ENCODE results near the gene ALK. TPM values are rescaled to one million over a fixed set of nuclear protein-coding genes. Genes with fewer than 3 reads are reported as not detected.

ALK gene
- total RNA-seq, 1 experiment from 2014 or later, result 0.07 TPM

- no peaks in the 10 kb centered on the region for H3K27me3 Mint-ChIP-seq (ENCODE audit: insufficient read depth, unreplicated experiment)
- no peak overlapping the region for H3K4me3 Mint-ChIP-seq (ENCODE audit: unreplicated experiment)
- ChIA-PET CTCF (interaction anchor here (0.7 kb wide), 1 partner anchor 205 kb away, joined by 3 read pairs; no protein-coding TSS in a partner anchor), POLR2A (no interaction called here)
- BruUV-seq (replicated peaks), result no TSS peak
- H3K27ac Mint-ChIP-seq (ENCODE audit: low read depth, unreplicated experiment), result no peak overlapping the region
- TF ChIP-seq CTCF (IDR thresholded peaks at IDR 0.05; ENCODE audit: unreplicated experiment), result no peak
- intact Hi-C loops (cut with micrococcal nuclease), result no loop called here
- no peak for DNase-seq (ENCODE audit: unreplicated experiment)
- H3K4me1 Mint-ChIP-seq (ENCODE audit: insufficient read depth, unreplicated experiment), result no peaks in the 10 kb centered on the region
- peaks cover 2% of the 10 kb centered on the region for H3K36me3 Mint-ChIP-seq (ENCODE audit: insufficient read depth, unreplicated experiment)
- H3K9me3 Mint-ChIP-seq (ENCODE audit: unreplicated experiment), result no peaks in the 10 kb centered on the region
Measured at GRCh38 chr2:29216609-29216909, 704.8 kb downstream of the ALK start.

- intact Hi-C loops (cut with micrococcal nuclease), result no loop called here
- ChIA-PET POLR2A (no interaction called here), CTCF (interaction anchor here (0.7 kb wide), 1 partner anchor 205 kb away, joined by 3 read pairs; no protein-coding TSS in a partner anchor)
- no peaks in the 10 kb centered on the region for H3K4me1 Mint-ChIP-seq (ENCODE audit: insufficient read depth, unreplicated experiment)
- no peaks in the 10 kb centered on the region for H3K9me3 Mint-ChIP-seq (ENCODE audit: unreplicated experiment)
- BruUV-seq (replicated peaks), result no TSS peak
- H3K27me3 Mint-ChIP-seq (ENCODE audit: insufficient read depth, unreplicated experiment), result no peaks in the 10 kb centered on the region
- peaks cover 8% of the 10 kb centered on the region for H3K36me3 Mint-ChIP-seq (ENCODE audit: insufficient read depth, unreplicated experiment)
- no peak overlapping the region for H3K4me3 Mint-ChIP-seq (ENCODE audit: unreplicated experiment)
- H3K27ac Mint-ChIP-seq (ENCODE audit: low read depth, unreplicated experiment), result no peak overlapping the region
- TF ChIP-seq CTCF (IDR thresholded peaks at IDR 0.05; ENCODE audit: unreplicated experiment), result no peak
- no peak for DNase-seq (ENCODE audit: unreplicated experiment)
Measured at GRCh38 chr2:29215739-29216608, 705.4 kb downstream of the ALK start.

GRCh38 chr2:29215073-29215472 is 706.3 kb downstream of the ALK start:
- intact Hi-C loops (cut with micrococcal nuclease), result no loop called here
- POLR2A ChIA-PET, result interaction anchor here (1.6 kb wide), 1 partner anchor 9 kb away, joined by 4 read pairs; no protein-coding TSS in a partner anchor

GRCh38 chr2:29213888-29214291 is 707.5 kb downstream of the ALK start:
- H3K27ac Mint-ChIP-seq (ENCODE audit: low read depth, unreplicated experiment), result no peak overlapping the region
- BruUV-seq (replicated peaks), result no TSS peak
- no peak overlapping the region for H3K4me3 Mint-ChIP-seq (ENCODE audit: unreplicated experiment)
- H3K27me3 Mint-ChIP-seq (ENCODE audit: insufficient read depth, unreplicated experiment), result no peaks in the 10 kb centered on the region
- TF ChIP-seq CTCF (IDR thresholded peaks at IDR 0.05; ENCODE audit: unreplicated experiment), result no peak
- ChIA-PET POLR2A (interaction anchor here (0.8 to 1.6 kb wide), 2 partner anchors 10 to 150 kb away, joined by 3 to 4 read pairs; no protein-coding TSS in a partner anchor), CTCF (no interaction called here)
- no peaks in the 10 kb centered on the region for H3K4me1 Mint-ChIP-seq (ENCODE audit: insufficient read depth, unreplicated experiment)
- intact Hi-C loops (cut with micrococcal nuclease), result no loop called here
- H3K9me3 Mint-ChIP-seq (ENCODE audit: unreplicated experiment), result no peaks in the 10 kb centered on the region
- DNase-seq (ENCODE audit: unreplicated experiment), result no peak
- peaks cover 18% of the 10 kb centered on the region for H3K36me3 Mint-ChIP-seq (ENCODE audit: insufficient read depth, unreplicated experiment)

More at GRCh38 chr2:29215073-29215472, 706.3 kb downstream of the ALK start:
- no TSS peak for BruUV-seq (replicated peaks)
- Mint-ChIP-seq H3K9me3 (ENCODE audit: unreplicated experiment) (no peaks in the 10 kb centered on the region), H3K4me3 (ENCODE audit: unreplicated experiment) (no peak overlapping the region), H3K27me3 (ENCODE audit: insufficient read depth, unreplicated experiment) (no peaks in the 10 kb centered on the region), H3K4me1 (ENCODE audit: insufficient read depth, unreplicated experiment) (no peaks in the 10 kb centered on the region), H3K27ac (ENCODE audit: low read depth, unreplicated experiment) (no peak overlapping the region), H3K36me3 (ENCODE audit: insufficient read depth, unreplicated experiment) (peaks cover 11% of the 10 kb centered on the region)
- no peak for DNase-seq (ENCODE audit: unreplicated experiment)
- no peak for TF ChIP-seq CTCF (IDR thresholded peaks at IDR 0.05; ENCODE audit: unreplicated experiment)
- CTCF ChIA-PET, result no interaction called here

Data from MCF 10A (cell line).